EL (cell line): ENCODE data around the gene NRIP2.
A peak's percentile ranks its signal among the peaks of the same experiment; 100 is the strongest.
"Not testable (repeated sequence)": the region's sequence is repeated elsewhere in the genome, so short reads cannot be mapped to it uniquely, and the experiment has no call there.

Experiments
- DNase-seq: peaks from one replicate; pipeline ENCODE4 v3.0.0-alpha.2; 2016

The NRIP2 gene

GRCh38 chr12:2834581-2835491 is at the start of gene NRIP2:
TSS of gene NRIP2 (minus strand) at chr12:2835035. CDS start at chr12:2834983, 52 bp downstream.
- DNase-seq = no peak

GRCh38 chr12:2879853-2880252 is 45.0 kb upstream of the NRIP2 start:
- DNase-seq = no peak

- DNase-seq = peak; percentile 32
Observed at GRCh38 chr12:2877953-2878732, 43.3 kb upstream of the NRIP2 start.

GRCh38 chr12:2877047-2877952 is 42.5 kb upstream of the NRIP2 start, which contains the start of the genes FOXM1 and RHNO1:
TSS of gene FOXM1 (minus strand) at chr12:2877174. CDS start at chr12:2874478, 2,696 bp downstream.
TSS of gene RHNO1 (plus strand) at chr12:2877223. CDS start at chr12:2885367, 8,144 bp downstream.
- DNase-seq = peak; percentile 87

GRCh38 chr12:2876431-2877046 is 41.7 kb upstream of the NRIP2 start:
- peak; percentile 37 for DNase-seq

GRCh38 chr12:2868986-2869632 is 34.3 kb upstream of the NRIP2 start:
- peak; percentile 43 for DNase-seq

- no peak for DNase-seq
Observed at GRCh38 chr12:2864198-2864597, 29.4 kb upstream of the NRIP2 start.

- not testable (repeated sequence) for DNase-seq
Observed at GRCh38 chr12:2863402-2863801, 28.6 kb upstream of the NRIP2 start.

GRCh38 chr12:2862876-2863275 is 28.0 kb upstream of the NRIP2 start:
- DNase-seq = no peak

- DNase-seq = no peak
Observed at GRCh38 chr12:2860170-2860569, 25.3 kb upstream of the NRIP2 start.

- DNase-seq = no peak
Observed at GRCh38 chr12:2858944-2859421, 24.1 kb upstream of the NRIP2 start.

GRCh38 chr12:2858334-2858733 is 23.5 kb upstream of the NRIP2 start:
- no peak for DNase-seq

- no peak for DNase-seq
Observed at GRCh38 chr12:2857576-2857975, 22.7 kb upstream of the NRIP2 start.

GRCh38 chr12:2857021-2857431 is 22.2 kb upstream of the NRIP2 start, which contains the start of gene TEX52:
TSS of gene TEX52 (minus strand) at chr12:2857039. CDS start at chr12:2857026, 13 bp downstream.
- DNase-seq = no peak

GRCh38 chr12:2856051-2856450 is 21.2 kb upstream of the NRIP2 start:
- no peak for DNase-seq

- DNase-seq = no peak
Observed at GRCh38 chr12:2855546-2855945, 20.7 kb upstream of the NRIP2 start.

- DNase-seq = no peak
Observed at GRCh38 chr12:2854669-2855453, 20.0 kb upstream of the NRIP2 start.

- peak; percentile 82 for DNase-seq
Observed at GRCh38 chr12:2853626-2854025, 18.8 kb upstream of the NRIP2 start.

- no peak for DNase-seq
Observed at GRCh38 chr12:2851931-2852330, 17.1 kb upstream of the NRIP2 start.

- DNase-seq = peak; percentile 79
Observed at GRCh38 chr12:2845280-2845679, 10.4 kb upstream of the NRIP2 start.
